ENCODE results near the gene OPN5. TPM values are rescaled to one million over a fixed set of nuclear protein-coding genes. Genes with fewer than 3 reads are reported as not detected.

OPN5 gene
- total and polyA plus RNA-seq, 4 donors: 0.12 TPM; not detected in 3

DNA sequence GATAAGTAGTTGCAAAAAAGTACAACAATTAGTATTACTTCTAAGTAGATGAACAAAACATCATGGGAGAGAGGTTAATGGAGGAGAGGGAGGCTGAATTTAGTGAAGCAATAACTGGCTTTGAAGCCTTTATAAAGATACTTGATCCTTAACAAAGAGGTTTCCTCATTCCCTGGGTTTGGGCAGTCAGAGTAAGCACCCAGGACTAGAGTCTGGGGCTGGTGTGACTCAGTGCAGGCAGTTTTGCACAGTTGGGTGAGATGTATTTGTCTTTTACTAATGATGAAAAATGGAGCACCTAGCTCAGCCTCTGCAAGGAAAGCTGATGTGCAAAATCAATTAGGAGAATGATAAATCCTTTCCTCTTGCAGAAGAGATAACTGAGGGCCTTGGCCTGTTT, 11.8 kb upstream of the OPN5 start:
- DNase-seq (no peak), ATAC-seq (ENCODE audit: insufficient read depth, low FRiP score) (no peak)
- Histone ChIP-seq H3K36me3 (ENCODE audit: control insufficient read depth in 4 of 4, insufficient read depth in 4 of 4, low read length in 4 of 4) (no peaks in the 10 kb centered on the region), H3K4me1 (ENCODE audit: control insufficient read depth in 5 of 5, insufficient read depth in 5 of 5, low read length in 5 of 5) (no peaks in the 10 kb centered on the region), H3K9me3 (ENCODE audit: control insufficient read depth in 4 of 4, insufficient read depth in 3 of 4, low read length in 3 of 4) (peaks cover 0 to 4% (median 0%) of the 10 kb centered on the region in 4 donors), H3K27ac (ENCODE audit: low read depth in 1 of 2, low read length in 1 of 2) (no peak overlapping the region), H3K4me3 (no peak overlapping the region), H3K27me3 (ENCODE audit: control insufficient read depth in 3 of 3, insufficient read depth in 3 of 3, low read length in 2 of 3) (no peaks in the 10 kb centered on the region), H3K9ac (ENCODE audit: insufficient read depth in 1 of 2, low read length in 2 of 2) (no peak overlapping the region)
- TF ChIP-seq, protein P1, sequence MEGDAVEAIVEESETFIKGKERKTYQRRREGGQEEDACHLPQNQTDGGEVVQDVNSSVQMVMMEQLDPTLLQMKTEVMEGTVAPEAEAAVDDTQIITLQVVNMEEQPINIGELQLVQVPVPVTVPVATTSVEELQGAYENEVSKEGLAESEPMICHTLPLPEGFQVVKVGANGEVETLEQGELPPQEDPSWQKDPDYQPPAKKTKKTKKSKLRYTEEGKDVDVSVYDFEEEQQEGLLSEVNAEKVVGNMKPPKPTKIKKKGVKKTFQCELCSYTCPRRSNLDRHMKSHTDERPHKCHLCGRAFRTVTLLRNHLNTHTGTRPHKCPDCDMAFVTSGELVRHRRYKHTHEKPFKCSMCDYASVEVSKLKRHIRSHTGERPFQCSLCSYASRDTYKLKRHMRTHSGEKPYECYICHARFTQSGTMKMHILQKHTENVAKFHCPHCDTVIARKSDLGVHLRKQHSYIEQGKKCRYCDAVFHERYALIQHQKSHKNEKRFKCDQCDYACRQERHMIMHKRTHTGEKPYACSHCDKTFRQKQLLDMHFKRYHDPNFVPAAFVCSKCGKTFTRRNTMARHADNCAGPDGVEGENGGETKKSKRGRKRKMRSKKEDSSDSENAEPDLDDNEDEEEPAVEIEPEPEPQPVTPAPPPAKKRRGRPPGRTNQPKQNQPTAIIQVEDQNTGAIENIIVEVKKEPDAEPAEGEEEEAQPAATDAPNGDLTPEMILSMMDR (IDR thresholded peaks at IDR 0.05; ENCODE audit: control extremely low read depth, extremely low read depth): no peak

DNA sequence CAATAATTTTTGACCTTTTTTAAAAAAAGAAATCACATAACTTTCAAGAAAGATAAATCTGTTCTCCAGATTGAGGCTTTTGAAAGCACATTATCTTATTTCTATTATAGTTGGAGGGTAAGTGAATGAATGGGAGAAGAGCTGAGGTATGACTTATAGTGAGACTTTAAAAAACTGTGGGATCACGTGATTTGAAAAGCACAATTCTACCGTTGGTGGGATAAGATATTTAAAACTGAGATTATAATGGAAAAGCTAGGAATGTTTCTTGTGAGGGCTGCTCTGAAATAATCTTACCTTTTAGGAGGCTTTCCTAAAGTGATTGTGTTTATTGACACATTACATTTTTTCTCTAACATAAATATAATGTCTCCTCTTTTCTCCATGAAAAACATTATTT, 9.5 kb upstream of the OPN5 start:
- ATAC-seq (ENCODE audit: insufficient read depth, low FRiP score) (no peak), DNase-seq (no peak)
- H3K27ac ChIP-seq (ENCODE audit: low read depth in 1 of 2, low read length in 1 of 2): no peak overlapping the region
- 74 to 91% methylated on average over 2 of the region's 2 CpGs for WGBS, 2 donors
- H3K4me3 ChIP-seq: no peak overlapping the region
- TF ChIP-seq, protein P1 (IDR thresholded peaks at IDR 0.05; ENCODE audit: control extremely low read depth, extremely low read depth): no peak
- no peaks in the 10 kb centered on the region for H3K27me3 ChIP-seq (ENCODE audit: control insufficient read depth in 3 of 3, insufficient read depth in 3 of 3, low read length in 2 of 3)
- no peak overlapping the region for H3K9ac ChIP-seq (ENCODE audit: insufficient read depth in 1 of 2, low read length in 2 of 2)
- no peaks in the 10 kb centered on the region for H3K4me1 ChIP-seq (ENCODE audit: control insufficient read depth in 5 of 5, insufficient read depth in 5 of 5, low read length in 5 of 5)
- H3K9me3 ChIP-seq (ENCODE audit: control insufficient read depth in 4 of 4, insufficient read depth in 3 of 4, low read length in 3 of 4): no peaks in the 10 kb centered on the region
- no peaks in the 10 kb centered on the region for H3K36me3 ChIP-seq (ENCODE audit: control insufficient read depth in 4 of 4, insufficient read depth in 4 of 4, low read length in 4 of 4)

DNA sequence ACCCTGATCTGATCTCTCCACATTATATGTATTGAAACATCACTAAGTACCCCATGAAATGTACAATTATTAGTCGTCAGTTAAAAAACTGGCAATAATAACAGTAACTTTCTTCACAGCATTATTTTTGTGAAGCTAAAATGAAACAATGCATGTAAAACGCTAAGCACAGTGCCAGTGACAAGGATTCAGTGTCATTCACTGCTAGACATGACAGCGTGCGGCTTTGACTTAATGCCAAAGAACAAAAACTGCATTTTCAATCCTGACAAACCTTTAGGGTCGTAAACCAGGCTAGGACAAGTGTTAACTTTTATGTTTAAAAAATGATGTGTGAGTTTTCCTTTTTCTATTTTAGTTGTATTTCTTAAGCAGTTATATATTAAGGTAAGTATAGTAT, 8.8 kb upstream of the OPN5 start:
- Histone ChIP-seq H3K36me3 (ENCODE audit: control insufficient read depth in 4 of 4, insufficient read depth in 4 of 4, low read length in 4 of 4) (no peaks in the 10 kb centered on the region), H3K9me3 (ENCODE audit: control insufficient read depth in 4 of 4, insufficient read depth in 3 of 4, low read length in 3 of 4) (no peaks in the 10 kb centered on the region), H3K9ac (ENCODE audit: insufficient read depth in 1 of 2, low read length in 2 of 2) (no peak overlapping the region), H3K27me3 (ENCODE audit: control insufficient read depth in 3 of 3, insufficient read depth in 3 of 3, low read length in 2 of 3) (no peaks in the 10 kb centered on the region), H3K4me3 (no peak overlapping the region), H3K27ac (ENCODE audit: low read depth in 1 of 2, low read length in 1 of 2) (no peak overlapping the region), H3K4me1 (ENCODE audit: control insufficient read depth in 5 of 5, insufficient read depth in 5 of 5, low read length in 5 of 5) (no peaks in the 10 kb centered on the region)
- WGBS, 2 donors: 83 to 89% methylated on average over 5 of the region's 5 CpGs
- TF ChIP-seq, protein P1 (IDR thresholded peaks at IDR 0.05; ENCODE audit: control extremely low read depth, extremely low read depth): no peak
- ATAC-seq (ENCODE audit: insufficient read depth, low FRiP score) (no peak), DNase-seq (no peak)
